GM18951 (cell line): ENCODE data around the gene CHST8.

Experiments
- POLR2A ChIP-seq: IDR thresholded peaks from 4 replicates; pipeline ENCODE4 v1.6.1; 2011; ENCODE audit warnings: mild to moderate bottlenecking; ENCODE audit not compliant: insufficient read length, insufficient read depth; ENCODE audit errors: extremely low read depth
- in situ Hi-C: fragments of 300-500 bp; cut with MboI; formaldehyde crosslinking; loops from one replicate; pipeline ENCODE4 v1.12.0; 2022; ENCODE audit warnings: low sequenced_read_pairs, mixed read lengths, inconsistent platforms; ENCODE audit not compliant: unreplicated experiment

Gene CHST8

DNA sequence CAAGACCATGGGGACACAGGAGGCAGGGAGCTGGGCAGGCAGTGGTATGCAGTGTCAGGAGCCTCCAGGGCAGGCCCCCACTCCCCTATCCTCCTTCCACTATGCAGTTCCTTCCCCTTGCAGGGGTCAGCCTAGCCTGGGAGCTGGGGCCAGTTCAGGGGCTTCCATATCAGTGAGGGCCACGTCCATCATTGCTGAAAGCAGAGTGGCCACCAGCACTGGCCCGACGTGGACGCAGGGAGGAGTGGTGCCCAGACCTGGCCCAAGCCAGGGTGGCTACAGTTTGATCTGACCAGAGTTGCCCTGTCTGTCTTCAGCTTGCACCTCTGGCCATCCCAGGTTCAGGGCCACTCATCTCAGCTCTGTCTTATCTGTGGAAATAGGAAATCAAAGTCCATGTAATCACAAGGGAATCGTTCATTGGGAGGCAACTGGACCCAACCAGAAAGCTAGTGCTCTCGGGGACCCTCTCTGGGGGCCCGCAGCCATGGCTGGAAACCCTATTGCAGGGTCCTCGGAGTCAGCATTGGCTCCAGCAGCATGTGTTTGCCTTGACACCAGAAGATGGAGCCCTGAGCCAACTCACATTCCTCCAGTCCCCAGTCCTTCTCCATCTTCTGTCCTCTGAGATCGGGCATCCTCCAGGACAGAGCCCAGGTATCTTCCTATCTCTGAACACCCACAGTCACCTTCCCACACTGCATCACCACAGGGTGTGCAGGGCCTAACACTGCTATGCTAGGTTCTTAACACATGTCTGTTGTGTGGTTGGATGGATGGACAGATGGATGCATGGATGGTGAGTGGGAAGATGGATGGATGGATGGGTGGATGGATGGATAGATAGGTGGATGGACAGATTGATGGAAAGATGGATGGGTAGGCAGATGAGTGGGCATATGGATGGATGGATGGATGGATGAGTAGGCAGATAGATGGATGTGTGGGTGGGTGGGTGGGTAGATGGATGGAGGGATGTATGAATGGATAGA is 99.2 kb downstream of the CHST8 start:
- in situ Hi-C loops, result no loop called here
- TF ChIP-seq POLR2A, result no peak

DNA sequence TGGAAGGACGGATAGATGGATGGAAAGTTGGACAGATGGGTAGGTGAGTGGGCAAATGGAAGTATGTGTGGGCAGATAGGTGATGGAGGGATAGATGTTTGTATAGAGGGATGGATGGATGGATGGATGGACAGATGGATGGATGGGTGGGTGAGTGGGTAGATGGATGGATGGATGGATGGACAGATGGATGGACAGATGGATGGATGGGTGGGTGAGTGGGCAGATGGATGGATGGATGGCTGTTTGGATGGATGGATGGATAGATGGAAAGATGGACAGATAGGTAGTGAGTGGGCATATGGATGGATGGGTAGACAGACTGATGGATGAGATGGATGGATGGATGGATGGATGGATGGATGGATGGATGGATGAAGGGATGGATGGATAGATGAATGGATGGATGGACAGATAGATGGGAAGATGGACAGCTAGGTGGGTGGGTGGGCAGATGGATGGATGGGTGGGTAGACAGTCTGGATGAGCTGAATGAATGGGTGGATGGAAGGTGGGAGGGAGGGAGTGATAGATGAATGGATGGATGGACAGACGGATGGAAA is 100.1 kb downstream of the CHST8 start:
- in situ Hi-C loops, result no loop called here
- no peak for TF ChIP-seq POLR2A

DNA sequence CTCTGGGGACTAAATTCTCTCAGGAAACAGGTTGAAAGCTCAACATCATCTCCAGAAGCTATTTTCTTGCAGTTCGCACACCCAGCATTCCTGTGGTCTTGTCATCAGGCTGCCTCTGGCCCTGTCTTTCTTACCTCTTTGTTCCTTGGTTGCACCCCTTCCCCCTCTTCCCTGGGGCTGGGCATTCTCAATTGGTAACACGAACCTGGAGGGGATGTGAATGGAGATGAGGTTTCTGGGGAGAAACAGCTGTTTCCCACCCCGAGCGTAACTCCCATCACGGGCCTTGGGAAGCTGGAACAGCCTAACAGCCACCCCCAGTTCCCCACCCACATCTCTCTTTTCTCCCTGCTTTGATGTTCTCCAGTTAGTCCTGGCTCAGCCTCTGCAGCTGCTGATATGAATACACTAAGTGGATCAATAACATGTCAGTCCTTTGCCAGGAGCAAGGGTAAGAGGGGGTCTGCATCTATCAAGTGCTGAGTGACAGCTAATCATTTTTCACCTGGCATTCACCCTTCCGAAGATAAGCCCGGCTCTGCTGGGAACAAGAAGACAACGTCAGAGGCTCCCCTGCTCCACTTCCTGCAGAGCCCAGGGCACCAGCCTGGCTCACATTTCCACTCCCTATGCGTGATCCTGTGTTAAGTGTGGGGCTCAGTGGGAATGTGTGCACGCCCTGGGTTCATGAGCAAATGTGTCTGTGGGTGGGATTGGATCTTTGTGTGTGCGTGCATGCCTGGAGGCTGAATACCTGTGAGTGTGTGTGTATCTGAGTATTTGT is 100.9 kb downstream of the CHST8 start:
- in situ Hi-C loops, result no loop called here
- TF ChIP-seq POLR2A, result no peak

DNA sequence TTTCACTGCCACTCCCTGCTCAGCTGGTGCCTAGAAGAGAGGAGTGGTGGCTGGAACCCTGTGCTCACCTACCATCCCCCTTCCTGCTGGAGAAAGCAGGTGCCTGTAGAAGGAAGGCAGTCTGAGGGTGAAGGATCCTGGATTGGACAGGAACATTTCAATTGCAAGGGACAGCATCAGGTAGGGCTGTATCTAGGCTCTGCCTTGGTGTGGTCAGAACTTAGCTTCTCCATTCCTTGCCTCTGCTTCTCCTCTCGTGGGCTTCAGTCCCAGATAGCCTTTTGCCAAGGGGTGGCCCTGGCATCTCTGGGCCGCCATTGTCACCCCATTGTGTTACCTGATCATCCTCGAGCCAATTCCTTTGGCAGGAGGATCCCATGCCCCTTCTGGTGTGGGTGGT is 101.8 kb downstream of the CHST8 start:
- in situ Hi-C loops, result no loop called here
- no peak for TF ChIP-seq POLR2A

DNA sequence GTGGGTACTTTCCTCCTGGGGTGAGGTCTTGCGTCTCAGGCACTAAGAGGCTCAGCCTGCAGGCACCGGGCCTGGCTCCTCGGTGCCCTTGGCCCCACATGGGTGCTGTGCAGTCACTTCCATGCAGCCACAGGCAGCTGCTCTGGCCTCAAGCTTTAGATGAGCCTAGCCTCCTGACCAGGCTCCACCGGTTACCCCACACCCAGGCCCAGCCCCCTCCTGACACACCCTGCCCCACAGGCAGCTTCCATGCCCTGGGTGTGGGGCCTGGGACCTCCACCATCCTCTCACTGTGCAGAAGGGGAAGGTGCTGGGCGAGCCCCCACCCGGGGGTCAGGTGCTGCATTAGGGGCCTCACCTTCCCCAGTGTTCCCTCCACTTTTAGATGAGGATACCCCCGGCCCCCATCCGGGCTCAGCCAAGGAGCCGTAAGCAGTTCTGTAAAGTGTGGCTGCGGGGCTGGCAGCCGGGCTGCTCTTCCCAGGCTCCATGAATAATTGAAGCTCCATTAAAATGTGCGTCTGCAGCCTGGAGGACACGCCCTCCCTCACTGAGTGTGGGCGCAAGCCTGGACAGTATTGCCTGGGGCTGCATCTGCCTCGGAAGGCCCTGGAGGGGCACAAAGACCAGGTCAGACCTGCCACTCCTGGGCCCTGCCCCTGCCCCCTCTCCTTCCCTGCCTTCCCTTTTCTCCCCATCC is 102.4 kb downstream of the CHST8 start:
- in situ Hi-C loops, result no loop called here
- no peak for TF ChIP-seq POLR2A

DNA sequence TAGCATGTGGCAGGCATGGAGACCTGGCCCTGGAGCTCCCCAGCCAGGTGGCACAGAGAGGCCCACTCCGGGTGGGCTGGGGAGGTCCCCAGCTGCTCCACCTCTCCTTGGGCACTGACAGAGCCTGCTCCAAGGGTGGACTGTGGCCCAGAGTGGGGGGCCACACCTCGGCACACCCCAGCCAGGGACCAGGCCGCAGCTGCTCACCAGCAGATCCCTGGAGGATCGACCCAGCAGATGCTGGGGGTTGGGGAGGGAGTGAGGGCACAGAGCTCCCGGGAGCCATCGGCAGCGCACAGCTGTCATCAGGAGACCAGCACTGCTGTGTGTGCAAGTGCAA is 102.9 kb downstream of the CHST8 start:
- in situ Hi-C loops, result no loop called here
- no peak for TF ChIP-seq POLR2A

DNA sequence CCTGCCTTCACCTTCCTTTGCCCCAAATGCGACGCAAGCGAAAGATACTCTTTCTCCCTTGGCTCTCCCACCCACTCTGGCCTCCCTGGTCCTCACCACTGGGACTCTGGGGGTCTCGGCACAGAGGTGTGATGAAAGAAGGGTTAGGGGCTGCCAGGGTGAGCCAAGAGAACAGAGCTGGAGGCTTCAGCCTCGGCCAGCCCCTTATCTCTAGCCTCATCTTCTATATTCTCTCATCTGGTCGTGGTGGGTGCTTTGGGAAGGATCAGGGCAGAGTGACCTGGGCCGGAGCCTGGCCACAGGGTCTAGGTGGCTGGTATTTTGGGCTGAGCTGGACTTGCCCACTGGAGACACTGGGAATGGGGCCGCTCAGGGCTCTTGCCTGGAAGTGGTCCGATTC is 103.8 kb downstream of the CHST8 start:
- no peak for TF ChIP-seq POLR2A
- in situ Hi-C loops, result no loop called here

DNA sequence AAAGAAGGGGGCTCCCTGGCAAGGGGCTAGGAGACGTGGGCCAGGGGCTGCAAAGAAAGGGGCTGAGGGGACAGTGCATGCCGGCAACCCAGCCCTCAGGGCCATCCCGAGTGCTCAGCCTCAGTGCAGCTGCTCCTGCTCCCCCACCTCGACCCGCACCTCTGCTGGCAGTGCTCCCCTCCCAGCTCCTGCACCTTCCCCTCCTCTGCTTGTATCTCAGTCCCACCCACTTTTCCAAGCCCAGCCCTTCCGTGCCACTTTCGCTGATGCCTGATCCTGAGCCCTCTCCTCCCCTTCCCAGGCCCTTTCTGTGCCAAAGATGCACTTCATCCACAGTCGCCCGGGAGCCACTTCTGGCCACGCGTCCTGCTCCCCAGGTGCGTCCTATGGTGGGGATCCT is 105.0 kb downstream of the CHST8 start:
- TF ChIP-seq POLR2A, result no peak
- in situ Hi-C loops, result no loop called here

DNA sequence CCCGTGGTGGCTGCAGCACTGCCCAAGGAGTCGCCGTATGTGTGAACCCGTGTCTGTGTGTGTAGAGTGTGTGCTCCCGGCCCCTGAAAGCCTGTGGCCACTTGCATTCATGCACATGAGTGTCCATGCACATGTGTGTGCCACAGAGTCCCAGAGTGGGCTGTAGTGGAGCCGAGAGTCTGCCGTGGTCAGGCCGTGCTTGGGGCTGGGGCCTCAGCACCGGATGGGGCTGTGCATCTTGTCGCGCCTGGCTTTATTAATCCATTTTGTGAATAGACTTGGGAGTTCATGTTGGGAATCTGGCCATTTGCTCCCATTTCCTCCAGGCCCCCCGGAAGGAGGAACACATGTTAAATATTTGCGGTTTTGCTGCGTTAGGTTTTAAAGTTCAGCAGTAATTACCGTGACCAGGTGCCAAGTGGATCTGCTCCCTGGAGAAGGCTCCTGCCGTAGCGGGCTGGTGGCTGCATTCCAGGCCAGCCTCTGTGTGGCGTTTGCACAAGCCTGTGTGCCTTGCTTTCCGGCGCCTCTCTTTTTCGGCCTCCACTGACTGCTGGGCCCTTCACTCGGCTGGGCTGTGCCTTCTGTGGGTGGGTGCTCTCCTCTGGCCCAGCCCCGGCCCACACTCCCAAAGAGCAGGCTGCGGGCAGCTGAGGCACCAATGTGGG is 105.7 kb downstream of the CHST8 start:
- no peak for TF ChIP-seq POLR2A
- in situ Hi-C loops, result no loop called here

DNA sequence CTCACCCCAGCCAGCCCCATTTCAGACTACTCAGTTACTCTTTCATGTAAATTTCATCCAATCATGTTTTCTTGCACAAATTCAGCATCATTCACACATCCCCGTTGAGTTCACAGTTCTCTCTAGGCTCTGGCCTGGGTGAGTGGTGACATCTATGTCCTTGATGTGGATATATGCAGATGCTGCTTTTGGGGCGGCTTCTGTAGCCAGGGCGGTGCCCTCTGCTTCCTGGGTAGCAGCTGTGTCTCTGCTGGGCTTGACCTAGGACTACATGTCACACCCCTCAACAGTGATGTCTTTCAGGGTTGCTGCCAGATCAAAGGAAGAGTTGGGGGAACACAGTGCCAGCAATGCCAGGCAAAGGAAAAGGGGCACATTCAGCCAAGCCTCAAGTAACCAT is 106.4 kb downstream of the CHST8 start:
- no peak for TF ChIP-seq POLR2A

DNA sequence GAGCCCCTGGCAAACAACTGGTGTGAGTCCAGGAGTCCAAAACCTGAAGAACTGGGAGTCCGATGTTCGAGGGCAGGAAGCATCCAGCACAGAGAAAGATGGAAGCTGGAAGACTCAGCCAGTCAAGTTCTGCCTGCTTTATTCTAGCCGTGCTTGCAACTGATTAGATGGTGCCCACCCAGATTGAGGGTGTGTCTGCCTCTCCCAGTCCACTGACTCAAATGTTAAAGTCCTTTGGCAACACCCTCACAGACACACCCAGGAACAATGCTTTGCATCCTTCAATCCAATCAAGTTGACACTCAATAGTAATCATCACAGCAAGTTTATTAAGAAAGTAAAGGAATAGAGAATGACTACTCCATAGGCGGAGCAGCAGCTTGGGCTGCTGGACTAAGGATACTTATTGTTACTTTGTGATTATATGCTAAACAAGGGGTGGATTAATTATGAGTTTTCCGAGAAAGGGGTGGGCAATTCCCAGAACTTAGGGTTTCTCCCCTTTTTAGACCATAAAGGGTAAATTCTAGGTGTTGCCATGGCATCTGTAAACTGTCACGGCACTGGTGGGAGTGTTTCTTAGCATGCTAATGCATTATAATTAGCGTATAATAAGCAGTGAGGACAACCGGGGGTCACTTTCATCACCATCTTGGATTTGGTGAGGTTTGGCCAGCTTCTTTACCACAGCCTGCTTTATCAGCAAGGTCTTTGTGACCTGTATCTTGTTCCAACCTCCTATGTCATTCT is 109.3 kb downstream of the CHST8 start:
- TF ChIP-seq POLR2A, result no peak
- in situ Hi-C loops, result no loop called here

More for the DNA sequence above, 106.4 kb downstream of the CHST8 start:
- in situ Hi-C loops, result no loop called here

DNA sequence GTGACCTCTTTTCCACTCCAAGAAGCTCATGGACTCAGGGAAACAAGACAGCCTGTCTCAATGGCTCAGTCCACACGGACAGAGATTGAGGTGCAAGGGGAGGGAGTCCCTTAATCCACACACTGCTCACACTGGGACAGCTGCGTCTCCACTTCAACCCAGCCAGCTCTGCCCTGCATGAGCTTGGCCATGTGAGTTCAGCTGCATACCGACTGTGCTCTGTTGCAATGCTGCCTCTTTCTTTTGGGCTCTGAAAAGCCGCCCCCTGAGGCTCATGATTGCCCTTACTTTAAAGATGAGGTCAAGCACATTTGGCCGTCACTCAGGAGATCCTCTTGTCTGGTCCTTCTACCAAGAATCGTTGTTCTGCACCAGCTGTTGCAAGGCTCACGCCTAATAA is 110.1 kb downstream of the CHST8 start:
- in situ Hi-C loops, result no loop called here
- TF ChIP-seq POLR2A, result no peak
